Endothelial cell (in vitro differentiated cells): ENCODE data around the gene EFCAB6. TPM values are rescaled to one million over a fixed set of nuclear protein-coding genes. Genes with fewer than 3 reads are reported as not detected.

Source experiments
- DNase-seq: peaks from one replicate; pipeline ENCODE4 v3.0.0; 2021; ENCODE audit warnings: low spot score
- H3K27ac Mint-ChIP-seq: one replicate; pipeline ENCODE4 v1.8.0; 2021; ENCODE audit warnings: mixed read lengths, inconsistent platforms; ENCODE audit not compliant: unreplicated experiment
- H3K27me3 Mint-ChIP-seq: one replicate; pipeline ENCODE4 v1.8.0; 2021; ENCODE audit warnings: mild to moderate bottlenecking, moderate library complexity, mixed read lengths, inconsistent platforms; ENCODE audit not compliant: unreplicated experiment
- H3K36me3 Mint-ChIP-seq: one replicate; pipeline ENCODE4 v1.8.0; 2021; ENCODE audit warnings: mild to moderate bottlenecking, low read depth, mixed read lengths, inconsistent platforms; ENCODE audit not compliant: unreplicated experiment
- H3K4me1 Mint-ChIP-seq: one replicate; pipeline ENCODE4 v1.8.0; 2021; ENCODE audit warnings: mild to moderate bottlenecking, mixed read lengths, inconsistent platforms; ENCODE audit not compliant: unreplicated experiment
- H3K4me3 Mint-ChIP-seq: one replicate; pipeline ENCODE4 v1.8.0; 2021; ENCODE audit warnings: mild to moderate bottlenecking, mixed read lengths, inconsistent platforms; ENCODE audit not compliant: unreplicated experiment
- H3K9me3 Mint-ChIP-seq: one replicate; pipeline ENCODE4 v1.8.0; 2021; ENCODE audit warnings: mixed read lengths, inconsistent platforms; ENCODE audit not compliant: unreplicated experiment
- total RNA-seq: library from RNA; stranded (reverse); fragmentation: NEBNext Ultra II Directional; extraction: Animal tissue kit (Norgen Biotek cat#: 25700); gene quantifications from one replicate; pipeline ENCODE4 v1.2.1, GENCODE V29; 2021; ENCODE audit not compliant: unreplicated experiment
- TF ChIP-seq, protein P1 (sequence below): fragments of 200-600 bp; sonication (generic); IDR thresholded peaks from one replicate; pipeline ENCODE4 v1.5.0; 2021; ENCODE audit warnings: antibody characterized with exemption; ENCODE audit not compliant: unreplicated experiment

EFCAB6 gene
- total RNA-seq, 1 donor from 2014 or later, result 0.69 TPM

DNA sequence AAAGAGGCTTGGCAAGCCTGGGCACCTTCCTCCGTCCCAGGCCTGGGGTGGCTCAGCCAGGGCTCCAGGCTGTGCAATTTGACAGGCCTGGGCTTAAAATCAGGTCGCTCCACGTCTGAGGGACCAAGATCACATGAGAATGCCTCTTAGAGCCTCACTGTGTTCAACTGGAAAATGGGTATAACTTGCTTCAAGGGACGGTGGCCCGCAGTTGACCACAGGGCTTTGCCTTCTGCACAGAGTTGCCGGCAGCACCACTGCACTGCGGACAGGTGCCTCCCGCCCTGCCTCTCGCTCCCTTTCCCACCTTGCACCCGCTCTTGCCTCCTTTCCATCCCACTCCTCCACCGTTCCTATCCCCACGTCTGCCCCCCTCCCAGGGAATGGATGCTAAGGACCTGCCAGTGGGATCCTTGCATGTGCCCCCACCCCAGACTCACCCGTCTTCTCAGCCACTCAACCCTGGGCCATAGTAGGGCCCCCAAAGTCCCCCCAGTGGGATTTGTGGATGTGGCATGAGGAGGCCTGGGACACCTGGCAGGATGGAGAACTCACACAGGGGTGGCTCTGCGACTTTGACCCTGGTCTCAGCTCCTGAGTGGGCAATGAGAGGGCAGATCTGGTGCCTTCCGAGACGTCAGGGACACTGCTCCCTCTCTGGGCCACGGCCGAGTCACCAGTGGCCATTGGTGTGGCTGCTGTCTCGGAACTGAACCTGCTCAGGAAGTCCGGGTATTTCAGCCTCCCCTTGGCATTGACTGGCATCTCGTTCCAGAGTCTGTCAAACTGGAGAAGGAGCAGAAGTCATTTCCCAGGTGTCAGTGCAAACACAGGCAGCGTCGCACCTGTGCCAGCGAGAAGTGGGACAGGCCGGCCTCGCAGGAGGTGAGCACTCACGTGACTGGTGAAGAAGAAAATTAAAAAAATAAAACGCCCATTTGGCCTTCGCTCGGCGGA is 272.3 kb downstream of the EFCAB6 start:
- no peaks in the 10 kb centered on the region for H3K36me3 Mint-ChIP-seq
- no peaks in the 10 kb centered on the region for H3K9me3 Mint-ChIP-seq
- no peak for DNase-seq
- H3K27ac Mint-ChIP-seq, result no peak overlapping the region
- TF ChIP-seq, protein P1, sequence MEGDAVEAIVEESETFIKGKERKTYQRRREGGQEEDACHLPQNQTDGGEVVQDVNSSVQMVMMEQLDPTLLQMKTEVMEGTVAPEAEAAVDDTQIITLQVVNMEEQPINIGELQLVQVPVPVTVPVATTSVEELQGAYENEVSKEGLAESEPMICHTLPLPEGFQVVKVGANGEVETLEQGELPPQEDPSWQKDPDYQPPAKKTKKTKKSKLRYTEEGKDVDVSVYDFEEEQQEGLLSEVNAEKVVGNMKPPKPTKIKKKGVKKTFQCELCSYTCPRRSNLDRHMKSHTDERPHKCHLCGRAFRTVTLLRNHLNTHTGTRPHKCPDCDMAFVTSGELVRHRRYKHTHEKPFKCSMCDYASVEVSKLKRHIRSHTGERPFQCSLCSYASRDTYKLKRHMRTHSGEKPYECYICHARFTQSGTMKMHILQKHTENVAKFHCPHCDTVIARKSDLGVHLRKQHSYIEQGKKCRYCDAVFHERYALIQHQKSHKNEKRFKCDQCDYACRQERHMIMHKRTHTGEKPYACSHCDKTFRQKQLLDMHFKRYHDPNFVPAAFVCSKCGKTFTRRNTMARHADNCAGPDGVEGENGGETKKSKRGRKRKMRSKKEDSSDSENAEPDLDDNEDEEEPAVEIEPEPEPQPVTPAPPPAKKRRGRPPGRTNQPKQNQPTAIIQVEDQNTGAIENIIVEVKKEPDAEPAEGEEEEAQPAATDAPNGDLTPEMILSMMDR, result no peak
- no peaks in the 10 kb centered on the region for H3K4me1 Mint-ChIP-seq
- no peak overlapping the region for H3K4me3 Mint-ChIP-seq
- peaks cover 9% of the 10 kb centered on the region for H3K27me3 Mint-ChIP-seq

DNA sequence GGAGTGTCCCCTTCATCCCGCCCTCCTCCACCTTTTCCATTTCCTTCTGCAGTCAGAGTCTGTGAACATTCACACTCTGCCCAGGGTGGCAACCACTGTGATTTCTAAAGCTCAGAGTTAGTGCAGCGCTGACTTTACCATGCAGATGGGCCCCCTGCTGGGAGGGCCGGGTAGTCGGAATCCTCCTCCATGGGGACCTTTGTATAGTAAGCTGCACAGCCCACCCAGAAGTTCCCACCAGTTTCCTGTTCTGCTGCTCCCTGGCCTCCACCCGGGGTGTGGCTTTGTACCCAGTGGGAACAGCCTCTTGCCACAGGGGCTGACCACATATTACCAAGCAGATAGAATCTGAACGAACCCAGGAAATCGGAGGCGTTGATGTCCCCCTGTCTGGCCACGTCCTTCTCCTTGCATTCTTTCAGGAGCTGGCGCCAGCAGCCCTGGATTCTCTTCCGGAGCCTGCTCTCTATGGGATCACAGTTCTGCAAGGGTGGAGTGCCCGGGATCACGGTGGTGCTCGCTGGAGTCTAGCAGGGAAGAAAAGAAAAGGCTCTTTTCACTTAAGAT is 275.0 kb downstream of the EFCAB6 start:
- TF ChIP-seq, protein P1, result no peak
- no peaks in the 10 kb centered on the region for H3K4me1 Mint-ChIP-seq
- H3K4me3 Mint-ChIP-seq, result no peak overlapping the region
- H3K27me3 Mint-ChIP-seq, result peaks cover 8% of the 10 kb centered on the region
- H3K9me3 Mint-ChIP-seq, result no peaks in the 10 kb centered on the region
- DNase-seq, result no peak
- no peaks in the 10 kb centered on the region for H3K36me3 Mint-ChIP-seq
- no peak overlapping the region for H3K27ac Mint-ChIP-seq

GRCh38 chr22:43535741-43536140 is 276.4 kb downstream of the EFCAB6 start:
- Mint-ChIP-seq H3K27me3 (peaks cover 5% of the 10 kb centered on the region), H3K9me3 (no peaks in the 10 kb centered on the region), H3K36me3 (no peaks in the 10 kb centered on the region), H3K4me3 (no peak overlapping the region), H3K27ac (no peak overlapping the region), H3K4me1 (no peaks in the 10 kb centered on the region)
- DNase-seq, result no peak
- TF ChIP-seq, protein P1, result no peak

GRCh38 chr22:43535336-43535735 is 276.8 kb downstream of the EFCAB6 start:
- Mint-ChIP-seq H3K36me3 (no peaks in the 10 kb centered on the region), H3K9me3 (no peaks in the 10 kb centered on the region), H3K4me1 (no peaks in the 10 kb centered on the region), H3K4me3 (no peak overlapping the region), H3K27ac (no peak overlapping the region), H3K27me3 (peaks cover 5% of the 10 kb centered on the region)
- no peak for DNase-seq
- TF ChIP-seq, protein P1, result no peak

DNA sequence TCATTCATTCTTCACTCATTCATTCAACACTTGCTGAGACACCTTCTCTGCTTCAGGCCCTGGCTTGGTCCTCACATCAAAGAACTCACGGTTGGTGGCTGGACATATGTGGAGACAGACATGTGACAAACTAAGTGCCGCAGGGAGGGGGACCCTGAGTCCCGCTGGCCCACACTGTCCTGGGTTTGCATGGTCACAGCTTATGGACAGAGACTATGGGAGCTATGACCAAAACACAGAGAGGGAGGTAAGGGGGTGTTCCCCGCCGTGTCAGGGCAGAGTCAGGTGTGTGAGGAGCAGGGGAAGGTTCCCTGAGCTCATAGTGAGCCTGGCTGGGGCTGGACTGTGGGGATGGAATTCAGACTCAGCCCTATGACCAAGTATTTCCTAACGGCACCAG is 277.2 kb downstream of the EFCAB6 start:
- Mint-ChIP-seq H3K9me3 (no peaks in the 10 kb centered on the region), H3K36me3 (no peaks in the 10 kb centered on the region), H3K4me3 (no peak overlapping the region), H3K27ac (no peak overlapping the region), H3K4me1 (no peaks in the 10 kb centered on the region), H3K27me3 (peaks cover 5% of the 10 kb centered on the region)
- DNase-seq, result no peak
- TF ChIP-seq, protein P1, result no peak
